Measurements from ENCODE around the gene CHST15.

CHST15 gene

GRCh38 chr10:123972481-123973401 is 120.7 kb downstream of the CHST15 start:
- no peak for DNase-seq (ENCODE audit: low read depth in 1 of 2, low spot score in 1 of 2)

- DNase-seq (ENCODE audit: low read depth in 1 of 2, low spot score in 1 of 2) = no peak
Measured at GRCh38 chr10:123970927-123971286, 122.5 kb downstream of the CHST15 start.

GRCh38 chr10:123970207-123970926 is 123.0 kb downstream of the CHST15 start:
- no peak for DNase-seq (ENCODE audit: low read depth in 1 of 2, low spot score in 1 of 2)

DNA sequence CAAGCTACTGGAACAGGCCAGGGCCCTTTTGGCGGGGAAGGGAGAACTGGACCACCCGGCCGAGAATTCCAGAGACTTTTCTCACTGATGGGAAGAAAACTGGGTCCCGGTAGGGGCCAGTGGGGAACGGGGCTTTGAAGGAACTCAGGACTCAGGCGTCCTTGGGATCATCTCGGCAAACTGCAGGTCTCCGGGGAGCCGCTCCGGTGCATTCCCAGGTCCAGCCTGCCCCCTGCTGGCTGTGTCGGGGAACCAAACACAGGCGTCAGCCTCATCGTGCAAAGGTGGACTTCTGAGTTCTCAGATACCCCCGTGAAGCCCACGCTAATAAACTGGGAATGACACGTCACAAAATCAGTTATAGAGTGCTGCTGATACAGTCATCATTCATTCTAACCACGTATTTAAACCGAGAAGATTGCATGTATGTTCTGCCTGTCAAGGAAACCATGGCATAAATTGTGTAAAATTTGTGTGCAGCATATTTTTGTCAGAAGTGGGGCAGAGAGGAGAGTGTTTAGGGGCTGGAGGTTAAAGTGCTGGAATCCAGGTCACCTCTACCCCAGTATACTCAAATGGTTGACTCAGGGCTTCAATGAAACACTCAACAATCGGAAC is 125.7 kb downstream of the CHST15 start:
- peak; percentile 9 to 15 for DNase-seq (ENCODE audit: low read depth in 1 of 2, low spot score in 1 of 2)

DNA sequence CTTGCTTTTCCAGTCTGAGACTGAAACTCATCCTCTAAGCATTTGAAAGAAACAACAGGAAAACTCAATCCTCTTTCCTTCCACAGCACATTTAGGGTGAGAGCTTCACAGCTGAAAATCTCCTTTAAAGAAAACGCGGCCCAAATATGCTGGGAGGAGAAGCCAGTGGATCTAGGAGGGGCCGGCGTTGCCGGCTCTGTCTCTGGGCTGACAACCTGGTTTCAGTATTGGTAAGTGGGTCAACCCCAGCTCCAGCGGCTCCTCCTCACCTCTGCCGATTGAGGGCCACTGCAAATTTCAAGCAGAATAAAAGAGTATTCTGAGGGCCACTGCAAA is 126.5 kb downstream of the CHST15 start:
- DNase-seq (ENCODE audit: low read depth in 1 of 2, low spot score in 1 of 2) = no peak

- DNase-seq (ENCODE audit: low read depth in 1 of 2, low spot score in 1 of 2) = no peak
Measured at GRCh38 chr10:123965973-123966895, 127.2 kb downstream of the CHST15 start.

DNA sequence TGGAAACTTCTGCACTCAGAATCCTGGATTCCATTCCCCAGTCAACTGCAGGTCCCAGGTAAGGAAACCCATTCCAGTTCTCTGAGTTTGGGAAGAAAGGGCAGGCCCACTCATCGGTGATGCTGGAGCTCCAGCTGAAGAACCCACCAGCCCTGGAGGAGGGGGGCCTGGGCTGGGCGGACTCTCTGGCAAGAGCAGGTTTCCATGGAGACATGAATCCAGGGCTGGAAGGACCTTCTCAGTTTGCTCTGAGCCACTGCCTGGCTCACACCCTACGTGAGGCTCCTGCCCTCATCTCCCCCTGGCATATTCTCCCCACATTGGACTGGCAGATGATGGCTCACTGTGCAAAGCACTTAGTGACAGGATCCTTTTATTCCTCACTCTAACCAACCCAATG is 128.4 kb downstream of the CHST15 start:
- no peak for DNase-seq (ENCODE audit: low read depth in 1 of 2, low spot score in 1 of 2)

- DNase-seq (ENCODE audit: low read depth in 1 of 2, low spot score in 1 of 2) = no peak
Measured at GRCh38 chr10:123962756-123963530, 130.5 kb downstream of the CHST15 start.

DNA sequence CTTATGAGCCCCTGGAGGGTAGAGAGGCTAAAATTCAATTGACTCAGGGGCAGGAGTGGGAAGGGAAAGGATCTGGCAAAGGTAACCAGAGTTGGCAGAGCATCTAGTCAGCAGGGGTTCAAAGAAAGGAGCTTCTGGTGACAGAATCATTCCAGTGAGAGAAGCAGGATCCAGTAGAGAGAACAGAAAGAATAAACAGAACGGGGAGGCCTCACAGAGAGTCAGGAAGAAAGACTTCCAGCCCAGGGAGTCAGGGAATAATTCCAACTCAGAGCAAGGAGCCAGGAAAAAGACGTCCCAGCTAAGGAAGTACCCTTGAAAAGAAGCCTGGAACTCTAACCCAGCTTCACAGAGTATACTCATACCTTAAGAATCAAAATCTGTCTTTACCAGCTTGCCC is 135.2 kb downstream of the CHST15 start:
- DNase-seq (ENCODE audit: low read depth in 1 of 2, low spot score in 1 of 2) = no peak
